A673 (cell line): ENCODE results near the gene AMMECR1.

Source experiments
- CTCF ChIP-seq: fragments of 300-800, 200-600 bp; sonication (generic); conservative IDR thresholded peaks from 2 replicates; pipeline ENCODE4 v1.5.1; 2017; ENCODE audit warnings: low read depth, mild to moderate bottlenecking, antibody characterized with exemption, low read length, moderate library complexity, mixed read lengths
- EZH2 ChIP-seq: fragments of 200-600 bp; sonication (generic); IDR thresholded peaks from 2 replicates; pipeline ENCODE4 v1.6.1; 2017; ENCODE audit warnings: borderline replicate concordance, low read depth, mild to moderate bottlenecking, mixed read lengths, antibody characterized with exemption, low read length; ENCODE audit not compliant: poor library complexity, severe bottlenecking

- TF ChIP-seq CTCF (no peak), EZH2 (no peak)
Observed at GRCh38 chrX:110175696-110176095, 142.2 kb downstream of the AMMECR1 start.
